ENCODE data around the gene DPYD. TPM values are rescaled to one million over a fixed set of nuclear protein-coding genes. Genes with fewer than 3 reads are reported as not detected.

DPYD gene
- total and polyA plus RNA-seq, 9 of the 15 experiments (the other 6 are each of a cell fraction or from before 2014, with no cell fraction given), result 0.03 to 0.25 (median 0.08) TPM; not detected in 2

DNA sequence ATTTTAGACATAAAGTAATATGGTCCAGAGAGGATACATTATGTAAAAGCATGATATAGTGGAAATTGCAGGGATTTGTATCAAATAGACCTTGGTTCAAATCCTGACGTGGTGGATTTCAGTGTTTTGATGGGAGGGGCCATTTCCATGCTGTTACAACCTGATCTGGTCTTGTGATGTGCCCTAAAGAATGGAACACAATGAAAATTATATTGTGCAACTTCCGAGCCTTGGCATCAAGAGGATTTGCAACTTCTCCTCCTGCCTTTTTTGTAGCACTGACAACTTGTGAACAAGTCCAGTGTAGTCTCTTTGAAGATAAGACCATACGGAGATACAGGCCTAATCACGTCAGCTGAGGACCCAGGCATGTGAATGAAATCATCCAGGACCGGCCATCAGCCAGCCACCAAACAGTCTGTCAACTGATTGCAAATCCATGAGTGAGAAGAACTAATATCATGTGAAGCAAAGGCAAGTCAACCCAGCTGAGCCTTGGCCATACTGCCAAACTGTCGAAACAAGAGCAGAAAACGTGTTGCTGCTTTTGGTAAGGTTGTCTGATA is 412.1 kb downstream of the DPYD start:
- no peak overlapping the region for H3K4me3 ChIP-seq
- FAIRE-seq (no peak), ATAC-seq (no peak), DNase-seq (ENCODE audit: extremely low read depth in 1 of 4, low spot score in 3 of 4) (no peak)
- H3K4me2 ChIP-seq (ENCODE audit: insufficient read depth, low read length), result no peak overlapping the region
- H3K27ac ChIP-seq (ENCODE audit: extremely low read depth, low read depth, low read length), result no peak overlapping the region
- intact Hi-C loops (cut with micrococcal nuclease) (no loop called here), in situ Hi-C loops (cut with MboI) (no loop called here)
- BruUV-seq (replicated peaks), result no TSS peak
- no peaks in the 10 kb centered on the region for H3K9me3 ChIP-seq (replicated peaks; ENCODE audit: control insufficient read depth, insufficient read depth, low read depth, low read length)
- TF ChIP-seq GABPB2 (CRISPR knock-in tag; conservative IDR thresholded peaks at IDR 0.05) (no peak), XRCC5 (IDR thresholded peaks at IDR 0.05; ENCODE audit: low read depth, low read length) (no peak), CREBBP (IDR thresholded peaks at IDR 0.05; ENCODE audit: low read depth, low read length) (no peak), BCL6 (CRISPR knock-in tag; IDR thresholded peaks at IDR 0.05) (no peak), THAP12 (CRISPR knock-in tag; IDR thresholded peaks at IDR 0.05) (no peak), TFAM (CRISPR knock-in tag; conservative IDR thresholded peaks at IDR 0.05) (no peak), ZNF224 (CRISPR knock-in tag; IDR thresholded peaks at IDR 0.05) (no peak), GABPB1 (CRISPR knock-in tag; IDR thresholded peaks at IDR 0.05) (no peak)
- CTCF ChIA-PET (ENCODE audit: low intra/inter-chr PET ratio), result no interaction called here
- no peaks in the 10 kb centered on the region for H3K79me2 ChIP-seq (ENCODE audit: control insufficient read depth, insufficient read depth, low read length)
- no peaks in the 10 kb centered on the region for H3K4me1 ChIP-seq (replicated peaks in 1 of 2; ENCODE audit: control insufficient read depth in 2 of 2, insufficient read depth in 2 of 2, low read length in 2 of 2)
- WGBS (ENCODE audit: insufficient coverage, low coverage, missing lambda C conversion rate), result 0% methylated on average over 7 of the region's 7 CpGs
- H3K27me3 ChIP-seq (ENCODE audit: control insufficient read depth in 2 of 2, insufficient read depth in 2 of 2, low read length in 2 of 2), result no peaks in the 10 kb centered on the region
- H3K36me3 ChIP-seq (ENCODE audit: control insufficient read depth, insufficient read depth, low read length), result no peaks in the 10 kb centered on the region
- no peaks in the 10 kb centered on the region for H4K20me1 ChIP-seq (replicated peaks; ENCODE audit: control insufficient read depth, insufficient read depth, low read length)
- no peak overlapping the region for H2AFZ ChIP-seq (ENCODE audit: low read depth, low read length)
- POLR2A ChIA-PET, result no interaction called here
- H3K9me1 ChIP-seq (ENCODE audit: control insufficient read depth, insufficient read depth, low read length), result no peaks in the 10 kb centered on the region
- no peak overlapping the region for H3K9ac ChIP-seq (ENCODE audit: insufficient read depth in 1 of 2, low read depth in 2 of 2, low read length in 2 of 2)
